ENCODE data around the gene SEMA4C. TPM values are rescaled to one million over a fixed set of nuclear protein-coding genes. Genes with fewer than 3 reads are reported as not detected.

SEMA4C gene
- total RNA-seq, 1 donor from 2014 or later, result 62.4 TPM

- DNase-seq (ENCODE audit: low read depth), result no peak
- Histone ChIP-seq H3K36me3 (ENCODE audit: control insufficient read depth, insufficient read depth, low read length) (no peaks in the 10 kb centered on the region), H3K4me3 (ENCODE audit: low read depth, low read length) (no peak overlapping the region), H3K27me3 (ENCODE audit: control insufficient read depth, insufficient read depth, low read length) (no peaks in the 10 kb centered on the region)
- TF ChIP-seq CTCF (IDR thresholded peaks at IDR 0.05; ENCODE audit: insufficient read depth, low read length, poor library complexity, severe bottlenecking), result no peak
Observed at GRCh38 chr2:96837575-96837974, 32.3 kb downstream of the SEMA4C start.

- TF ChIP-seq CTCF (IDR thresholded peaks at IDR 0.05; ENCODE audit: insufficient read depth, low read length, poor library complexity, severe bottlenecking), result no peak
- H3K27me3 ChIP-seq (ENCODE audit: control insufficient read depth, insufficient read depth, low read length), result no peaks in the 10 kb centered on the region
- no peak for DNase-seq (ENCODE audit: low read depth)
- H3K4me3 ChIP-seq (ENCODE audit: low read depth, low read length), result no peak overlapping the region
- H3K36me3 ChIP-seq (ENCODE audit: control insufficient read depth, insufficient read depth, low read length), result peaks cover 1% of the 10 kb centered on the region
Observed at GRCh38 chr2:96835830-96836229, 34.0 kb downstream of the SEMA4C start.

- Histone ChIP-seq H3K4me3 (ENCODE audit: low read depth, low read length) (no peak overlapping the region), H3K36me3 (ENCODE audit: control insufficient read depth, insufficient read depth, low read length) (peaks cover 3% of the 10 kb centered on the region), H3K27me3 (ENCODE audit: control insufficient read depth, insufficient read depth, low read length) (no peaks in the 10 kb centered on the region)
- no peak for TF ChIP-seq CTCF (IDR thresholded peaks at IDR 0.05; ENCODE audit: insufficient read depth, low read length, poor library complexity, severe bottlenecking)
- no peak for DNase-seq (ENCODE audit: low read depth)
Observed at GRCh38 chr2:96832754-96833507, 36.9 kb downstream of the SEMA4C start.

- no peak for TF ChIP-seq CTCF (IDR thresholded peaks at IDR 0.05; ENCODE audit: insufficient read depth, low read length, poor library complexity, severe bottlenecking)
- no peak for DNase-seq (ENCODE audit: low read depth)
- Histone ChIP-seq H3K36me3 (ENCODE audit: control insufficient read depth, insufficient read depth, low read length) (peaks cover 3% of the 10 kb centered on the region), H3K27me3 (ENCODE audit: control insufficient read depth, insufficient read depth, low read length) (no peaks in the 10 kb centered on the region), H3K4me3 (ENCODE audit: low read depth, low read length) (no peak overlapping the region)
Observed at GRCh38 chr2:96832408-96832753, 37.5 kb downstream of the SEMA4C start.

GRCh38 chr2:96831679-96832078 lies 38.2 kb downstream of the SEMA4C start:
- Histone ChIP-seq H3K36me3 (ENCODE audit: control insufficient read depth, insufficient read depth, low read length) (peaks cover 3% of the 10 kb centered on the region), H3K27me3 (ENCODE audit: control insufficient read depth, insufficient read depth, low read length) (no peaks in the 10 kb centered on the region), H3K4me3 (ENCODE audit: low read depth, low read length) (no peak overlapping the region)
- TF ChIP-seq CTCF (IDR thresholded peaks at IDR 0.05; ENCODE audit: insufficient read depth, low read length, poor library complexity, severe bottlenecking), result no peak
- DNase-seq (ENCODE audit: low read depth), result no peak

- no peak for DNase-seq (ENCODE audit: low read depth)
- no peak overlapping the region for H3K4me3 ChIP-seq (ENCODE audit: low read depth, low read length)
- no peak for TF ChIP-seq CTCF (IDR thresholded peaks at IDR 0.05; ENCODE audit: insufficient read depth, low read length, poor library complexity, severe bottlenecking)
- H3K36me3 ChIP-seq (ENCODE audit: control insufficient read depth, insufficient read depth, low read length), result peaks cover 3% of the 10 kb centered on the region
- no peaks in the 10 kb centered on the region for H3K27me3 ChIP-seq (ENCODE audit: control insufficient read depth, insufficient read depth, low read length)
Observed at GRCh38 chr2:96830044-96830562, 39.8 kb downstream of the SEMA4C start.

Measured in kidney epithelial cell (primary cell).